Stimulated activated CD4-positive, alpha-beta T cell treated with anti-CD3 and anti-CD28 coated beads, TNF-alpha, amount 100 ng/mL, for 1 hour (primary cell): ENCODE data around the gene OLFML3.

Experiments
- DNase-seq, 3 donors: peaks; one replicate each; pipeline ENCODE4 v3.0.0-alpha.2; 2020; ENCODE audit warnings: low read depth in 3 of 3, low spot score in 1 of 3

The OLFML3 gene, protein sequence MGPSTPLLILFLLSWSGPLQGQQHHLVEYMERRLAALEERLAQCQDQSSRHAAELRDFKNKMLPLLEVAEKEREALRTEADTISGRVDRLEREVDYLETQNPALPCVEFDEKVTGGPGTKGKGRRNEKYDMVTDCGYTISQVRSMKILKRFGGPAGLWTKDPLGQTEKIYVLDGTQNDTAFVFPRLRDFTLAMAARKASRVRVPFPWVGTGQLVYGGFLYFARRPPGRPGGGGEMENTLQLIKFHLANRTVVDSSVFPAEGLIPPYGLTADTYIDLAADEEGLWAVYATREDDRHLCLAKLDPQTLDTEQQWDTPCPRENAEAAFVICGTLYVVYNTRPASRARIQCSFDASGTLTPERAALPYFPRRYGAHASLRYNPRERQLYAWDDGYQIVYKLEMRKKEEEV

DNA sequence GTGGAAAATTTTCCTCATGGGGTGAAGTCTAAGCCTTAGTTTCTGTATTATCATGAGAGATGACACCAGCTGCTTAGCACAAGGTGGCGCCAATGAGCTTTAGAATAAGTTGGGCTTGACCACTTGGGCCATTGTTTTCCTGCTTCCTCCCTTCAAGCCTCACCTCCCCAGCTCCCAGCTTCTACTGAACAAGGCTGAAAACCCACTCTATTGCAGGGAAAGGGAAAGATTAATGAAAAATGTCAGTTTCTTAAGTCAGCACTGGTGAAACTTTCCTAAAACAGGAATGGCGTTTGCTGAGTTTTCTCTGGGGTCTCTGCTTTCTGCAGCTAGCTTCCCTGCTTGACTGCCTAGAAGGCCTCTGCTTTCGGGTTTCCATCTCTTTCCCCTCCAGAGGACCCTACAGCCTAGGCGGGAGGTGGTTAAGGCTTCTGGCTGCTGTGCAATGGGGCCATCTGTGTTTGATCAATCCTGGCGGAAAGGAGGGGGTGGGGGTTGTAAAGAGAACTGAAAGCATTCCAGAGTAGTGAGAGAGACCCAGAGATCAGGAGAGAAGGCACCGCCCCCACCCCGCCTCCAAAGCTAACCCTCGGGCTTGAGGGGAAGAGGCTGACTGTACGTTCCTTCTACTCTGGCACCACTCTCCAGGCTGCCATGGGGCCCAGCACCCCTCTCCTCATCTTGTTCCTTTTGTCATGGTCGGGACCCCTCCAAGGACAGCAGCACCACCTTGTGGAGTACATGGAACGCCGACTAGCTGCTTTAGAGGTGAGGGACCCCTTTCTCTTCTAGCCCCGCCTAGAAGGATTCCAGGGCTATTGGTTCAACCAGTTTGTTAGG, at the start of gene OLFML3:
TSS of gene OLFML3 (plus strand) at position 612 of the 840 bp plus-strand sequence. CDS start at position 655, 43 bp downstream.
- no peak for DNase-seq

GRCh38 chr1:113929750-113930498, 49.4 kb upstream of the OLFML3 start:
- peak; percentile 29 to 43 (median 35) for DNase-seq

GRCh38 chr1:113930499-113931161, 48.6 kb upstream of the OLFML3 start:
- peak in 2 of 3 donors; percentile 35 to 53 for DNase-seq

DNA sequence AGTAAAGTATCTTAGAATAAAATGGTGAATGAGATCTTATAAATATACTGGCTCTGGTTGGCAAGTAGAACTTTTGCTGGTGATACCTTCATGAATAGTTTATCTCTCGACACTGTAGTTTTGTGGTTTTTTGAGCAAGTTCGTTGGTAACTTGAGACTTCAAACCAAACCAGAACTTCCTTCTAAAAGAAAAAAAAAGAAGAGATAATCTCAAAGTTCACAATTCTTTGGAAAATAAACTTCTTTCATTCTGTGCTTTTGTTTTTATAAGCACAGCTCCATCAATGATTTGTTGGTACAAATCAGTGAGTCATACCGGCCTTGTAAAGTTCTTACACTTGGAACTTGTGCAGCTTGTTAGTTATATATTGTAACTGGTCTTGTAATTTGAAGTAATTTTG, 47.8 kb upstream of the OLFML3 start:
- DNase-seq: no peak

- DNase-seq: no peak
These were observed 45.3 kb upstream of the OLFML3 start for GRCh38 chr1:113934006-113934405.

DNA sequence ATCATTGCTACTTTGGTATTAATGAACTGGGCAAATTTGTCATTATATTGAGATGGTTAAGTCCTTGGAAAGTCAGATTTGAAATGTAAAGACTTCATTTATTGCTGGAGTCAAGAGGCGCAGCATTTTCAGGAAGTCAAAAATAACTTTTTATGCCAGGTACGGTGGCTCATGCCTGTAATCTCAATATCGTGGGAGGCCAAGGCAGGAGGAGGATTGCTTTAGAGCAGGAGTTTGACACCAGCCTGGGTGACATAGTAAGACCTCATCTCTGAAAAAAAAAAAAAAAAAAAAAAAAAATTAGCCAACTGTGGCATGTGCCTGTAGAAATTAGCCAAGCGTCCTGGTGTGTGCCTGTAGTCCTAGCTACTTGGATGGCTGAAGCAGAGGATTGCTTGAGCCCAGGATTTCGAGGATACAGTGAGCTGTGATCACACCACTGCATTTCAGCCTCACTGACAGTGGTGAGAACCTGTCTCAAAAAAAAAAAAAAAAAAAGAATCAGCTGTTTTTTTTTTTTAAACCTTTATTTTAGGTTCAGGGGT, 44.7 kb upstream of the OLFML3 start:
- DNase-seq: no peak

DNA sequence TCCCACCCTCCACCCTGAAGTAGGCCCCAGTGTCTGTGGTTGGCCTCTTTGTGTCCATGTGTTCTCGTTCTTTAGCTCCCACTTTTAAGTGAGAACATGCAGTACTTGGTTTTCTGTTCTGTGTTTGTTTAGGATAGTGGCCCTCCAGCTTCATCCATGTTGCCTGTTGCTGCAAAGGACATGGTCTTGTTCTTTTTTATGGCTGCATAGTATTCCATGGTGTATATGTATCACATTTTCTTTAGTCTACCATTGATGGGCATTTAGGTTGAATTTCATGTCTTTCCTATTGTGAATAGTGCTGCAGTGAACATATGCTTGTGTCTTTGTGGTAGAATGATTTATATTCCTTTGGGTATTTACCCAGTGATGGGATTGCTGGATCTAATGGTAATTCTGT, 44.1 kb upstream of the OLFML3 start:
- no peak for DNase-seq

GRCh38 chr1:113935970-113936369, 43.3 kb upstream of the OLFML3 start:
- no peak for DNase-seq

- no peak for DNase-seq
These were observed 42.1 kb upstream of the OLFML3 start for GRCh38 chr1:113937146-113937545.

DNA sequence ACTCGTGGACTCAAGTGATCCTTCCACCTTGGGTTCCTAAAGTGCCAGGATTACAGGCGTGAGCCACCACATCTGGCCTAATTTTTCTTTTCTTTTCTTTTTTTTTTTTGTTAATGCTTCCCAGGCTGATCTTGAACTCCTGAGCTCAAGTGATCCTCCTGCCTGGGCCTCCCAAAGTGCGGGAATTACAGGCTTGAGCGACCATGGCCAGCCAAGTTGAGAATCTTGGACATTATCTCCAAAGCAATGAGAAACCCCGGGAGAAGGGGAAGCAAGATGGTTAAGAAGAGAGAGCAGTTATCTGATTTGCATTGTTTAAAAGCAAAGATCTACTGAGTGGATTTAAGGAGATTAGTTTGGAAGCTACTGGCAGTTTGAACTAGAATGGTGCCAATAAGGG, 41.1 kb upstream of the OLFML3 start:
- DNase-seq: no peak

- DNase-seq: no peak
These were observed 38.7 kb upstream of the OLFML3 start for GRCh38 chr1:113940365-113941244.

- no peak for DNase-seq
These were observed 38.1 kb upstream of the OLFML3 start for GRCh38 chr1:113941245-113941559.

- DNase-seq: no peak
These were observed 36.7 kb upstream of the OLFML3 start for GRCh38 chr1:113942527-113942926.

DNA sequence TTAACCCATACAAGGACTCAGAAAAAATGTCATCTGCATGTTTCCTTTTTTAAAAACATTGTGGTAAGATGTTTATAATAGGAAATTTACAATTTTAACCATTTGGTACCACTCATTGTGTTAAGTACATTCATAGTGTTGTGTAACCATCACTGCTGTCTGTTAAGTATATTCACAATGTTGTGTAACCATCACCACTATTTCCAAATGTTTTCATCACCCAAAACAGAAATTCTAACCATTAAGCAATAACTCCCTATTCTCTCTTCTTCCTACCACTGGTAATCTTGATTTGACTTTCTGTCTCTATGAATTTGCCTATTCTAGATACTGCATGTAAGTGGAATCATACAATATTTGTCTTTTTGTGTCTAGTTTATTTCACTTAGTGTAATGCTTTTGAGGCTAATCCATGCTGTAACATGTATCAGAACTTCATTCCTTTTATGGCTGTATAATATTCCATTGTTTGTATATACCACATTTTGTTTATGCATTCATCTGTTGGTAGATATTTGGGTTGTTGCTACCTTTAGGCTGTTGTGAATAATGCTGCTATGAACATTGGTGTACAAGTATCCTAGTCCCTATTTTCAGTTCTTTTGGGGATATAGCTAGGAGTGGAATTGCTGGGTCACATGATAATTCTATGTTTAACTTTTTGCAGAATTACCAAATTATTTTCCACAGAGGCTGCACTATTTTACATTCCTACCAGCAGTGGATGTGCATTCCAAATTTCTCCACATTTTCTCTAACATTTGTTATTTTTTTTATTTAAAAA, 36.1 kb upstream of the OLFML3 start:
- DNase-seq: no peak

DNA sequence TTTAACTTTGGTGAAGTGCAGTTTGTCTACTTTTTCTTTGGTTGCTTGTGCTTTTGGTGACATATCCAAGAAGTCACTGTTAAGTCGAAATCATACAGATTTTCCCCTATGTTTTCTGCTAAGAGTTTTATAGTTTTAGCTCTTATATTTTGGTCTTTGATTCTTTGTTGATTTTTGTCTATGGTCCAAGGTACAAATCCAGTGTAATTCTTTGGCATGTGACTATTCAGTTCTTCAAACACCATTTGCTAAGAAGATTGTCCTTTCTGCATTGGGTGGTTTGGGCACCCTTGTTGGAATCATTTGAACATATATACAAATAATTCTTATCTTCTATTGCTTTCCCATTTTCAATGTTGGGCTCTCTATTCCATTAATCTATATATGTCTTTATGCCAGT, 33.9 kb upstream of the OLFML3 start:
- DNase-seq: no peak

DNA sequence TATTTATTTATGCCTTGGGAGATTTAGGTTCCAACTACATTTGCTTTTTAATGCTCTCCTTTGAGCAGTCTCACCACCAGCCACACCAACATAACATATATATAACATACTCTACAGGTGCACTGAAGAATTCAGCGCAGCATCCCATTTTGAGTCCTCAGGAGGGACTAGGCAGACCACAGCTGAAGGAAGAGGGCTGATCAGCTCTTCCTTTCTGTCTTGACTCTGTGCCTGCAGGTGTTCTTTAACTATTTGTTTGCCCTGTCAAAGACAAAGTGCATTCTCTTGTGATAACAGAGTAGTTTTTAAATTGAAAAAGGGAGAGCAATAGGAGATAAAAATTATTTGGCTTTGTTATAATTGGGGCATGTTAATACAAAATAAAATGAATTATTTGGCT, 33.2 kb upstream of the OLFML3 start:
- DNase-seq: no peak

- no peak for DNase-seq
These were observed 32.4 kb upstream of the OLFML3 start for GRCh38 chr1:113946678-113947387.

- DNase-seq: no peak
These were observed 31.7 kb upstream of the OLFML3 start for GRCh38 chr1:113947388-113948107.
